GM23248 (cell line): ENCODE results near the gene MMP7. TPM values are rescaled to one million over a fixed set of nuclear protein-coding genes. Genes with fewer than 3 reads are reported as not detected.
"Not testable (repeated sequence)": the region's sequence is repeated elsewhere in the genome, so short reads cannot be mapped to it uniquely, and the experiment has no call there.

Experiments
- DNase-seq: peaks from one replicate; pipeline ENCODE4 v3.0.0-alpha.2; 2015
- H2AFZ ChIP-seq: fragments of 200-600 bp; sonication (generic); 2 replicates; pipeline ENCODE4 v1.6.1; 2016; ENCODE audit warnings: antibody characterized with exemption
- H3F3A ChIP-seq: fragments of 200-600 bp; sonication (generic); 2 replicates; pipeline ENCODE4 v1.6.1; 2016; ENCODE audit warnings: mild to moderate bottlenecking, antibody characterized with exemption, mixed run types; ENCODE audit not compliant: insufficient read depth
- H3K27ac ChIP-seq: fragments of 200-600 bp; sonication (generic); 2 replicates; pipeline ENCODE4 v1.5.1; 2016; ENCODE audit warnings: mild to moderate bottlenecking
- H3K27me3 ChIP-seq: fragments of 200-600 bp; sonication (generic); replicated peaks from 2 replicates; pipeline ENCODE4 v1.6.1; 2016; ENCODE audit warnings: mild to moderate bottlenecking; ENCODE audit not compliant: insufficient read depth
- H3K36me3 ChIP-seq: fragments of 200-600 bp; sonication (generic); 2 replicates; pipeline ENCODE4 v1.6.1; 2016; ENCODE audit warnings: low read depth, mild to moderate bottlenecking
- H3K4me1 ChIP-seq: fragments of 200-600 bp; sonication (generic); 2 replicates; pipeline ENCODE4 v1.6.1; 2016; ENCODE audit warnings: mild to moderate bottlenecking; ENCODE audit not compliant: insufficient read depth
- H3K4me2 ChIP-seq: fragments of 200-600 bp; sonication (generic); one replicate; pipeline ENCODE4 v1.6.1; 2016; ENCODE audit warnings: mild to moderate bottlenecking; ENCODE audit not compliant: unreplicated experiment
- H3K4me3 ChIP-seq: fragments of 200-600 bp; sonication (generic); 2 replicates; pipeline ENCODE4 v1.5.1; 2016; ENCODE audit warnings: mild to moderate bottlenecking
- H3K79me2 ChIP-seq: fragments of 200-600 bp; sonication (generic); 2 replicates; pipeline ENCODE4 v1.6.1; 2016; ENCODE audit warnings: mild to moderate bottlenecking; ENCODE audit not compliant: insufficient read depth
- H3K9ac ChIP-seq: fragments of 200-600 bp; sonication (generic); 2 replicates; pipeline ENCODE4 v1.6.1; 2016; ENCODE audit warnings: mild to moderate bottlenecking
- H3K9me2 ChIP-seq: fragments of 200-600 bp; sonication (generic); 2 replicates; pipeline ENCODE4 v1.6.1; 2016; ENCODE audit warnings: mixed run types, mild to moderate bottlenecking, moderate library complexity; ENCODE audit not compliant: insufficient read depth
- H3K9me3 ChIP-seq: fragments of 200-600 bp; sonication (generic); one replicate; pipeline ENCODE4 v1.6.1; 2017; ENCODE audit warnings: low read depth
- H4K20me1 ChIP-seq: fragments of 200-600 bp; sonication (generic); 2 replicates; pipeline ENCODE4 v1.6.0; 2016; ENCODE audit not compliant: insufficient read depth
- EZH2 ChIP-seq: fragments of 200-600 bp; sonication (generic); IDR thresholded peaks from 2 replicates; pipeline ENCODE4 v1.6.1; 2018; ENCODE audit warnings: antibody characterized with exemption, mild to moderate bottlenecking; ENCODE audit not compliant: insufficient read depth, poor library complexity, severe bottlenecking
- EZH2phosphoT487 ChIP-seq: fragments of 200-600 bp; sonication (generic); IDR thresholded peaks from 2 replicates; pipeline ENCODE4 v1.6.1; 2018; ENCODE audit warnings: antibody characterized with exemption, moderate library complexity, mild to moderate bottlenecking, low read depth; ENCODE audit not compliant: insufficient read depth
- WGBS, 2 experiments: methylation state at CpG; one replicate each; pipeline ENCODE4 v1.1.6; 2015 to 2017; ENCODE audit warnings: low lambda C conversion rate in 2 of 2, low coverage in 1 of 2; ENCODE audit errors: missing lambda C conversion rate in 2 of 2; 5-methylcytosine and 5-hydroxymethylcytosine counted together
- in situ Hi-C: fragments of 300-500 bp; cut with MboI; formaldehyde crosslinking; loops from 2 replicates; pipeline ENCODE4 v1.15.0; 2020
- polyA plus RNA-seq: library from polyadenylated mRNA; unstranded; fragments of >200 nt; fragmentation: Nextera tagmentation; extraction: Ambion mirVana; gene quantifications from 2 replicates; pipeline ENCODE4 v1.2.1, GENCODE V29; 2016
- total RNA-seq: library from RNA; depleted of rRNA; stranded (reverse); fragments of >200 nt; shearing (Covaris generic); gene quantifications from 2 replicates; pipeline ENCODE4 v1.2.3, GENCODE V29; 2014

MMP7 gene
- total and polyA plus RNA-seq, 2 experiments from 2014 or later = not detected

- no peak for DNase-seq
- Histone ChIP-seq H3F3A (no peaks in the 10 kb centered on the region), H3K27me3 (0 out of 2 replicates have a peak, but pooled peaks cover 3% of the 10 kb centered on the region), H3K4me1 (no peaks in the 10 kb centered on the region), H3K36me3 (no peaks in the 10 kb centered on the region), H3K4me3 (no peak overlapping the region), H3K27ac (no peak overlapping the region), H2AFZ (no peak overlapping the region), H3K9me3 (no peaks in the 10 kb centered on the region), H3K4me2 (no peak overlapping the region), H3K9ac (no peak overlapping the region), H4K20me1 (no peaks in the 10 kb centered on the region), H3K79me2 (no peaks in the 10 kb centered on the region), H3K9me2 (no peaks in the 10 kb centered on the region)
- in situ Hi-C loops = no loop called here
- TF ChIP-seq EZH2phosphoT487 (no peak), EZH2 (no peak)
- 91 to 95% methylated on average over 4 of the region's 4 CpGs for WGBS, 2 experiments
Observed at GRCh38 chr11:102516179-102516578, 14.4 kb downstream of the MMP7 start.

DNA sequence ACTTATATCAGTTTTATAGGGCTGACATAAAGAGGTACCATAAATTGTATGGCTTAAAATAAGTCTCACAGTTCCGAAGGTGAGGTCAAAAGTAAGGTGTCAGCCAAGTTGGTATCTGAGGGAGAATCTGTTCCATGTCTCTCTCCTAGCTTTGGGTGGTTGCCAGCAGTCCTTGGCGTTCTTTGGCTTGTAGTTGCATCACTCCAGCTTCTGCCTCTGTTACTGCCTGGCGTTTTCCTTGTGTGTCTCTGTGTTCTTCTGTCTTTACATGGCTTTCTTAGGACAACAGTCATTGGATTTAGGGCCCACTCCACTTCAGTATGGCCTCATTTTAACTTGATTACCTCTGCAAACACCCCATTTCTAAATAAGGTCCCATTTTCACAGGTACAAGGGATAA is 16.7 kb downstream of the MMP7 start:
- Histone ChIP-seq H3K36me3 (no peaks in the 10 kb centered on the region), H3K4me1 (no peaks in the 10 kb centered on the region), H3K9me3 (no peaks in the 10 kb centered on the region), H3F3A (no peaks in the 10 kb centered on the region), H3K9me2 (no peaks in the 10 kb centered on the region), H3K4me3 (no peak overlapping the region), H3K9ac (no peak overlapping the region), H4K20me1 (no peaks in the 10 kb centered on the region), H3K79me2 (no peaks in the 10 kb centered on the region), H3K27ac (no peak overlapping the region), H2AFZ (0 out of 2 replicates have a peak overlapping the region, but pooled peaks have one; percentile 23), H3K4me2 (no peak overlapping the region), H3K27me3 (no peaks in the 10 kb centered on the region)
- TF ChIP-seq EZH2phosphoT487 (no peak), EZH2 (no peak)
- in situ Hi-C loops = no loop called here
- WGBS, 2 experiments = 15 to 18% methylated on average over 3 of the region's 3 CpGs
- DNase-seq = peak; percentile 49

DNA sequence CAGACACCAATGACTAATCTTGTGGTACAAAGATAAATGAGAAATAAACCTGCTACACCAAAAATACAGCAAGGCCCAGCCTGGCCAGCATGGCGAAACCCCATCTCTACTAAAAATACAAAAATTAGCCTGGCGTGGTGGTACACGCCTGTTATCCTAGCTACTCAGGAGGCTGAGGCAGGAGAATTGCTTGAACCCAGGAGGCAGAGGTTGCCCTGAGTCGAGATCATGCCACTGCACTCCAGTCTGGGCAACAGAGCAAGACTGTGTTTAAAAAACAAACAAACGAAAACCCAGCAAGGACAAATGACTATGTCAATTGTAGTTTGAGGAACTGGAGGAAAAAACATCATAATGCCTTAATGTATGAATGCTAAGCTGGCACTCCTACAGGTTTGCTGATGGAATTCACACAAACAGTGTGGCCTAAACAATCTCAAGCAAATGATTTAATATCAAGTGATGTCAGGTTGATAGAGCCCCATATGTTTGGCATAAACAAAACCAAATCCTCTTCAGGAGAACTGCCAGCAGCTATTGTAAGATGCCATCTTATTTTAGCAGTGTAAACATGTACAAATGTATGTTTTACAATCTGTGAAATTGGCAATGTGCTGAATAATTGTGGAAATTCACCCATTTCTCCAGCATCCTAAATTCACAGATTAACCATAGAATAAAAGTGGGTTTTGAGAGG is 20.0 kb downstream of the MMP7 start:
- Histone ChIP-seq H3K27ac (no peak overlapping the region), H3K4me3 (no peak overlapping the region), H3F3A (no peaks in the 10 kb centered on the region), H3K9me2 (no peaks in the 10 kb centered on the region), H3K4me1 (no peaks in the 10 kb centered on the region), H3K36me3 (no peaks in the 10 kb centered on the region), H3K9ac (no peak overlapping the region), H3K4me2 (no peak overlapping the region), H4K20me1 (no peaks in the 10 kb centered on the region), H2AFZ (no peak overlapping the region), H3K79me2 (no peaks in the 10 kb centered on the region), H3K9me3 (no peaks in the 10 kb centered on the region), H3K27me3 (no peaks in the 10 kb centered on the region)
- TF ChIP-seq EZH2phosphoT487 (no peak), EZH2 (no peak)
- WGBS, 2 experiments = 86 to 89% methylated on average over 5 of the region's 5 CpGs
- no peak for DNase-seq
- in situ Hi-C loops = no loop called here

GRCh38 chr11:102502831-102503230 is 27.7 kb downstream of the MMP7 start:
- H3K27ac ChIP-seq, H3K4me3 ChIP-seq, H3F3A ChIP-seq, H3K9me3 ChIP-seq, H2AFZ ChIP-seq, H3K9ac ChIP-seq, H3K27me3 ChIP-seq, H4K20me1 ChIP-seq, H3K9me2 ChIP-seq, H3K79me2 ChIP-seq, H3K36me3 ChIP-seq, H3K4me1 ChIP-seq, H3K4me2 ChIP-seq, in situ Hi-C loops: not testable (repeated sequence)
- 51 to 59% methylated on average over 3 of the region's 3 CpGs for WGBS, 2 experiments
- peak; percentile 22 for DNase-seq

DNA sequence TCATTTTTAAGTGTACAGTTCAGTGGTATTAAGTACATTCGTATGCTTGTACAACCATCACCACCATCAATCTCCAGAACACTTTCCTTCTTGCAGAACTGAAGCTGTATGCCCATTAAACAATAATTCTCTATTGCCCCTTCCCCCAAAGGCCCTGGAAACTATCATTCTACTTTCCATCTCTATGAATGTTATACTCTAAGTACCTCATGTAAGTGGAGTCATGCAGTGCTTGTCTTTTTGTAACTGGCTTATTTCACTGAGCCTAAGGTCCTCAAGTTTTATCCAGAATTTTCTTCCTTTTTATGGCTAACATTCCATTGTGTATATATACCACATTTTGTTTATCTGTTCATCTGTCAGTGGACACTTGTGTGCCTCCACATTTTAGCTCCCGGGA is 29.7 kb downstream of the MMP7 start:
- no peak for DNase-seq
- peaks cover 5% of the 10 kb centered on the region for H3K4me1 ChIP-seq
- H3K79me2 ChIP-seq = no peaks in the 10 kb centered on the region
- H3K9me3 ChIP-seq = no peaks in the 10 kb centered on the region
- H3K9me2 ChIP-seq = no peaks in the 10 kb centered on the region
- WGBS, 2 experiments = 93 to 100% methylated on average over 2 of the region's 2 CpGs
- H3F3A ChIP-seq = no peaks in the 10 kb centered on the region
- no peak overlapping the region for H2AFZ ChIP-seq
- in situ Hi-C loops = no loop called here
- no peak overlapping the region for H3K4me2 ChIP-seq
- TF ChIP-seq EZH2 (no peak), EZH2phosphoT487 (no peak)
- no peak overlapping the region for H3K4me3 ChIP-seq
- H3K36me3 ChIP-seq = no peaks in the 10 kb centered on the region
- H3K27me3 ChIP-seq = no peaks in the 10 kb centered on the region
- no peaks in the 10 kb centered on the region for H4K20me1 ChIP-seq
- H3K9ac ChIP-seq = no peak overlapping the region
- no peak overlapping the region for H3K27ac ChIP-seq
